Panc1 (cell line): ENCODE results near the gene CHDH.

Source experiments
- CTCF ChIP-seq: fragments of 450-650 bp; IDR thresholded peaks from 2 replicates; pipeline ENCODE4 v1.5.1; 2017; ENCODE audit warnings: mild to moderate bottlenecking
- POLR2AphosphoS5 ChIP-seq: IDR thresholded peaks from 2 replicates; pipeline ENCODE4 v1.6.1; 2012; ENCODE audit warnings: mild to moderate bottlenecking, low read depth, low read length, moderate library complexity
- REST ChIP-seq, 2 experiments: IDR thresholded peaks; 2 replicates each; pipeline ENCODE4 v1.6.1; 2011 to 2012; ENCODE audit warnings: low read depth in 2 of 2, control low read depth in 1 of 2, low read length in 1 of 2, mild to moderate bottlenecking in 1 of 2, moderate library complexity in 1 of 2; ENCODE audit not compliant: insufficient read depth in 1 of 2
- TCF7L2 ChIP-seq: IDR thresholded peaks from 2 replicates; pipeline ENCODE4 v1.6.1; 2011; ENCODE audit warnings: mild to moderate bottlenecking, low read depth, low read length, inconsistent platforms

- TF ChIP-seq CTCF (no peak), POLR2AphosphoS5 (no peak), TCF7L2 (no peak), REST (IDR thresholded peaks at IDR 0.05; ENCODE audit: insufficient read depth in 1 of 2, low read depth in 2 of 2, low read length in 1 of 2) (no peak)
Observed at GRCh38 chr3:53765753-53766152, 80.5 kb downstream of the CHDH start.
